Gastrocnemius medialis (tissue), 4 donors: Measurements from ENCODE around the gene GPR158.

Source experiments
- POLR2A ChIP-seq, 2 donors: fragments of 450-650 bp; IDR thresholded peaks; one replicate each; pipeline ENCODE4 v1.6.1; 2017; ENCODE audit warnings: antibody characterized with exemption in 2 of 2, mild to moderate bottlenecking in 2 of 2, moderate library complexity in 2 of 2
- TF ChIP-seq, protein P1 (sequence below), 5 experiments: fragments of 450-650 bp in 3 of 5; fragments of 200-600 bp in 2 of 5; sonication (generic) in 2 of 5; IDR thresholded peaks in 4 of 5; conservative IDR thresholded peaks in 1 of 5; 1 replicate in 4 of 5; 2 replicates in 1 of 5; pipeline ENCODE4 v1.5.1; 2016 to 2019; ENCODE audit warnings: antibody characterized with exemption in 5 of 5, mild to moderate bottlenecking in 3 of 5, moderate library complexity in 3 of 5

DNA sequence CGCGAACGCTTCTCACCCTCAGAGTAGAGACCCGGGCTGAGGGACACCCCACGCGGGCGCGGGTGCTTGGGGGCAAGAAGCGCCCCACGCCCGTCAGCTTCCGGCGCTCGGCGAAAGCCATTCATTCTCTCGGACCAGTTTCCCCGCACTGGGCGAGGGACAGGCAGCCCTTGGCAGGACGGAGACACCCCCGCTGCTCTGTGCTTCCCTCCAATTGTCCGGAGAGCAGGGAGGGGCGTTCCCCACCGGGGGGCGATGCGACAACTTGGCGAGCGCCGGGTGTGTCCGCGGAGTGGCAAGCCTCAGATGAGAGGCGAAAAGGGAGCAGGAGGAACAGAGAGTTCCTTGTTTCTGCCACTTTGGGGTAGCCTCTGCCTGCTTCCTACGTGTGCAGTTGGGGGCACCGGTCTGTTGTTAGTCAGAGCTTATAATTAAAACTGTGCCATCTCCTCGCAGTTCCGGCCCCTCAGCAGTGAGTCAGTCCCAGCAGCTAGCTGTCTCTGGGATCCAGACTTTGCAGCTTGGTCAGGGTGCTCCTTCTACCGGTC, 1.7 kb downstream of the GPR158 start:
- TF ChIP-seq, protein P1, sequence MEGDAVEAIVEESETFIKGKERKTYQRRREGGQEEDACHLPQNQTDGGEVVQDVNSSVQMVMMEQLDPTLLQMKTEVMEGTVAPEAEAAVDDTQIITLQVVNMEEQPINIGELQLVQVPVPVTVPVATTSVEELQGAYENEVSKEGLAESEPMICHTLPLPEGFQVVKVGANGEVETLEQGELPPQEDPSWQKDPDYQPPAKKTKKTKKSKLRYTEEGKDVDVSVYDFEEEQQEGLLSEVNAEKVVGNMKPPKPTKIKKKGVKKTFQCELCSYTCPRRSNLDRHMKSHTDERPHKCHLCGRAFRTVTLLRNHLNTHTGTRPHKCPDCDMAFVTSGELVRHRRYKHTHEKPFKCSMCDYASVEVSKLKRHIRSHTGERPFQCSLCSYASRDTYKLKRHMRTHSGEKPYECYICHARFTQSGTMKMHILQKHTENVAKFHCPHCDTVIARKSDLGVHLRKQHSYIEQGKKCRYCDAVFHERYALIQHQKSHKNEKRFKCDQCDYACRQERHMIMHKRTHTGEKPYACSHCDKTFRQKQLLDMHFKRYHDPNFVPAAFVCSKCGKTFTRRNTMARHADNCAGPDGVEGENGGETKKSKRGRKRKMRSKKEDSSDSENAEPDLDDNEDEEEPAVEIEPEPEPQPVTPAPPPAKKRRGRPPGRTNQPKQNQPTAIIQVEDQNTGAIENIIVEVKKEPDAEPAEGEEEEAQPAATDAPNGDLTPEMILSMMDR (IDR thresholded peaks at IDR 0.05 in 4 of 5, conservative IDR thresholded peaks at IDR 0.05 in 1 of 5): no peak
- TF ChIP-seq POLR2A (IDR thresholded peaks at IDR 0.05): no peak
